HCT116 (cell line): Measurements from ENCODE around the gene RPL3. TPM values are rescaled to one million over a fixed set of nuclear protein-coding genes. Genes with fewer than 3 reads are reported as not detected.
A peak's percentile ranks its signal among the peaks of the same experiment; 100 is the strongest.

Experiments used
- ATAC-seq: fragments of 200-7000 bp; cut with Tn5 transposase; 2 replicates; pipeline ENCODE4 v1.9.1; 2020; ENCODE audit warnings: mild to moderate bottlenecking, moderate library complexity
- BruUV-seq: library from RNA; stranded (reverse); fragments of 400-500 nt; replicated peaks from 2 replicates; lab custom pipeline; 2021; lab: Mats Ljungman, UMichigan
- CTCF ChIA-PET: fragments of 300-600 bp; sonication (Branson Sonifier 250); formaldehyde crosslinking; loops from one replicate; lab custom pipeline; 2021; ENCODE audit warnings: antibody characterized with exemption; lab: Charles Lee
- POLR2A ChIA-PET: fragments of 300-600, 350-600 bp; sonication (Branson Sonifier 250); formaldehyde crosslinking; loops from one replicate; lab custom pipeline; 2021; ENCODE audit warnings: antibody characterized with exemption; lab: Charles Lee
- RAD21 ChIA-PET, 2 experiments: fragments of 300-600 bp; sonication (Branson Sonifier 250); formaldehyde crosslinking; loops; one replicate each; lab custom pipeline; 2023; ENCODE audit warnings: low total read pairs in 2 of 2; ENCODE audit not compliant: uncharacterized antibody in 2 of 2, unreplicated experiment in 2 of 2, low non-redundant PET in 1 of 2; lab: Charles Lee
- DNase-seq: peaks from one replicate; pipeline ENCODE4 v3.0.0-alpha.2; 2010; ENCODE audit warnings: low read depth, low spot score
- H2AFZ ChIP-seq: fragments of 200-600 bp; shearing (Covaris generic), sonication (generic); 2 replicates; pipeline ENCODE4 v1.6.1; 2017; ENCODE audit warnings: low read depth, mixed run types, mixed read lengths, antibody characterized with exemption, low read length; ENCODE audit not compliant: poor library complexity, severe bottlenecking
- H3K27ac ChIP-seq: 2 replicates; pipeline ENCODE4 v1.5.1; 2012; ENCODE audit warnings: low read depth, low read length
- H3K27me3 ChIP-seq: fragments of 200-600 bp; sonication (generic); 2 replicates; pipeline ENCODE4 v1.6.1; 2016; ENCODE audit warnings: mixed run types, low read length, mixed read lengths; ENCODE audit not compliant: insufficient read depth
- H3K36me3 ChIP-seq, 2 experiments: fragments of 200-500 bp in 1 of 2; fragments of 200-600 bp in 1 of 2; sonication (Bioruptor generic) in 1 of 2; sonication (generic) in 1 of 2; 2 replicates each; pipeline versions ENCODE4 v1.5.1 to v1.6.1; 2014 to 2016; ENCODE audit warnings: low read length in 2 of 2, inconsistent platforms in 1 of 2, mixed read lengths in 1 of 2, mixed run types in 1 of 2; ENCODE audit not compliant: insufficient read depth in 2 of 2, control insufficient read depth in 1 of 2
- H3K4me1 ChIP-seq, 2 experiments: fragments of 200-600 bp in 1 of 2; sonication (generic) in 1 of 2; 2 replicates each; pipeline versions ENCODE4 v1.5.1 to v1.6.1; 2012 to 2017; ENCODE audit warnings: low read length in 2 of 2, inconsistent platforms in 1 of 2, mild to moderate bottlenecking in 1 of 2, mixed read lengths in 1 of 2, mixed run types in 1 of 2, moderate library complexity in 1 of 2; ENCODE audit not compliant: insufficient read depth in 2 of 2, control insufficient read depth in 1 of 2
- H3K4me2 ChIP-seq: fragments of 200-600 bp; sonication (generic); 2 replicates; pipeline ENCODE4 v1.6.1; 2017; ENCODE audit warnings: mixed run types, low read length, mixed read lengths
- H3K4me3 ChIP-seq, 2 experiments: fragments of 200-600 bp in 1 of 2; sonication (generic) in 1 of 2; replicated peaks in 1 of 2; 2 replicates each; pipeline ENCODE4 v1.5.1; 2011 to 2016; ENCODE audit warnings: low read length in 2 of 2, control low read depth in 1 of 2, low read depth in 1 of 2, mild to moderate bottlenecking in 1 of 2, mixed read lengths in 1 of 2, mixed run types in 1 of 2
- H3K79me2 ChIP-seq: fragments of 200-600 bp; sonication (generic); 2 replicates; pipeline ENCODE4 v1.6.1; 2017; ENCODE audit warnings: mild to moderate bottlenecking, mixed run types, low read length, moderate library complexity, mixed read lengths; ENCODE audit not compliant: insufficient read depth
- H3K9ac ChIP-seq: fragments of 200-600 bp; sonication (generic); 2 replicates; pipeline ENCODE4 v1.6.1; 2016; ENCODE audit warnings: low read length, mixed read lengths
- H3K9me2 ChIP-seq: fragments of 200-600 bp; sonication (generic), shearing (Covaris generic); 2 replicates; pipeline ENCODE4 v1.6.1; 2017; ENCODE audit warnings: mixed run types, mild to moderate bottlenecking, moderate library complexity; ENCODE audit not compliant: insufficient read depth
- H3K9me3 ChIP-seq, 2 experiments: fragments of 200-500 bp in 1 of 2; fragments of 200-600 bp in 1 of 2; sonication (Bioruptor generic) in 1 of 2; sonication (generic) in 1 of 2; 2 replicates each; pipeline ENCODE4 v1.6.1; 2014 to 2017; ENCODE audit warnings: low read length in 2 of 2, mixed read lengths in 2 of 2, inconsistent platforms in 1 of 2, low read depth in 1 of 2, mild to moderate bottlenecking in 1 of 2, mixed run types in 1 of 2, moderate library complexity in 1 of 2; ENCODE audit not compliant: control insufficient read depth in 1 of 2, insufficient read depth in 1 of 2
- H4K20me1 ChIP-seq: fragments of 200-600 bp; sonication (generic), shearing (Covaris generic); 2 replicates; pipeline ENCODE4 v1.6.1; 2017; ENCODE audit warnings: mixed run types, mild to moderate bottlenecking, moderate library complexity; ENCODE audit not compliant: insufficient read depth
- CTCF ChIP-seq, 3 experiments: fragments of 200-600 bp in 1 of 3; sonication (generic) in 1 of 3; IDR thresholded peaks in 2 of 3; conservative IDR thresholded peaks in 1 of 3; 2 replicates each; pipeline ENCODE4 v1.5.1; 2012 to 2017; ENCODE audit warnings: low read depth in 2 of 3, low read length in 2 of 3, antibody characterized with exemption in 1 of 3, borderline replicate concordance in 1 of 3, control low read depth in 1 of 3, mild to moderate bottlenecking in 1 of 3, mixed read lengths in 1 of 3, mixed run types in 1 of 3, moderate library complexity in 1 of 3; ENCODE audit not compliant: insufficient read depth in 1 of 3
- ELF1 ChIP-seq: IDR thresholded peaks from 2 replicates; pipeline ENCODE4 v1.6.1; 2012; ENCODE audit warnings: low read depth, borderline replicate concordance
- POLR2AphosphoS5 ChIP-seq: IDR thresholded peaks from 2 replicates; pipeline ENCODE4 v1.6.1; 2011; ENCODE audit warnings: mild to moderate bottlenecking, low read depth, low read length, moderate library complexity
- SRF ChIP-seq: IDR thresholded peaks from 2 replicates; pipeline ENCODE4 v1.6.1; 2012; ENCODE audit warnings: low read depth
- TCF7L2 ChIP-seq: IDR thresholded peaks from 2 replicates; pipeline ENCODE4 v1.7.0; 2011; ENCODE audit warnings: borderline replicate concordance, inconsistent platforms; ENCODE audit not compliant: insufficient read depth, insufficient read length; ENCODE audit errors: extremely low read depth
- ZFX ChIP-seq: fragments of 450-650 bp; IDR thresholded peaks from 2 replicates; pipeline ENCODE4 v1.6.1; 2017
- intact Hi-C: fragments of 100-400 bp; cut with micrococcal nuclease; formaldehyde crosslinking; loops from 2 replicates; pipeline ENCODE4 v1.10.0; 2022
- total RNA-seq: library from RNA; stranded (reverse); gene quantifications from one replicate; pipeline ENCODE4 v1.2.1, GENCODE V29; 2021; ENCODE audit not compliant: unreplicated experiment

Gene RPL3
- total RNA-seq, 1 experiment from 2014 or later = 2,966 TPM

- peaks cover 57 to 85% of the 10 kb centered on the region in 2 experiments for H3K4me1 ChIP-seq
- no peak overlapping the region for H2AFZ ChIP-seq
- BruUV-seq = no TSS peak
- TF ChIP-seq ELF1 (no peak), SRF (no peak), CTCF (IDR thresholded peaks at IDR 0.05 in 2 of 3, conservative IDR thresholded peaks at IDR 0.05 in 1 of 3; ENCODE audit: borderline replicate concordance in 1 of 3, insufficient read depth in 1 of 3, low read depth in 2 of 3, low read length in 2 of 3) (peak in 2 of 3 experiments; percentile 40 to 67; a peak in 4 of 6 replicates)
- H3K79me2 ChIP-seq = no peaks in the 10 kb centered on the region
- H3K9me2 ChIP-seq = no peaks in the 10 kb centered on the region
- no peaks in the 10 kb centered on the region for H4K20me1 ChIP-seq
- CTCF ChIA-PET = interaction anchor here (0.8 to 2.7 kb wide), 10 partner anchors 11 to 522 kb away, joined by 3 to 11 read pairs (median 4); no protein-coding TSS in a partner anchor
- H3K9ac ChIP-seq = peak overlapping the region; percentile 67
- no peak for ATAC-seq
- H3K4me3 ChIP-seq = peak overlapping the region in 1 of 2 experiments; percentile 41; a peak in 1 of 4 replicates
- RAD21 ChIA-PET = interaction anchor here (0.6 to 2.5 kb wide), 5 partner anchors 19 to 81 kb away, joined by 3 to 5 read pairs (median 4); no protein-coding TSS in a partner anchor
- no peaks in the 10 kb centered on the region for H3K9me3 ChIP-seq
- POLR2A ChIA-PET = interaction anchor here (0.6 to 3.3 kb wide), 10 partner anchors 15 to 665 kb away, joined by 3 to 20 read pairs (median 3); partner anchors contain the start of genes CBX7, PDGFB and RPL3
- no peaks in the 10 kb centered on the region for H3K27me3 ChIP-seq
- H3K36me3 ChIP-seq = no peaks in the 10 kb centered on the region
- intact Hi-C loops = loop anchor here (5.0 kb wide), 2 partner anchors 49 to 119 kb away; partner anchors contain the start of gene PDGFB
- peak overlapping the region; percentile 98 for H3K27ac ChIP-seq
- peak overlapping the region; percentile 87 for H3K4me2 ChIP-seq
- no peak for DNase-seq
Observed at GRCh38 chr22:39291523-39291922, 27.9 kb downstream of the RPL3 start.

GRCh38 chr22:39290724-39291161 lies 28.7 kb downstream of the RPL3 start:
- Histone ChIP-seq H3K4me1 (peaks cover 50 to 78% of the 10 kb centered on the region in 2 experiments), H3K27me3 (no peaks in the 10 kb centered on the region), H3K9ac (peak overlapping the region; percentile 67), H3K4me2 (peak overlapping the region; percentile 87), H3K27ac (peak overlapping the region; percentile 98), H3K4me3 (peak overlapping the region in 1 of 2 experiments; percentile 11; a peak in 1 of 4 replicates)
- intact Hi-C loops = loop anchor here (5.0 kb wide), 2 partner anchors 48 to 118 kb away; partner anchors contain the start of gene PDGFB
- DNase-seq = no peak
- TF ChIP-seq ZFX (peak; percentile 73), TCF7L2 (peak; percentile 74), SRF (no peak), POLR2AphosphoS5 (peak; percentile 54; the same call in 1 of the 2 replicates)
- TF ChIP-seq, all 23 proteins: peak for 3
- H3K36me3 ChIP-seq = no peaks in the 10 kb centered on the region
- RAD21 ChIA-PET = interaction anchor here (1.8 to 2.5 kb wide), 2 partner anchors 20 to 41 kb away, joined by 5 read pairs; no protein-coding TSS in a partner anchor
- no TSS peak for BruUV-seq
- no peaks in the 10 kb centered on the region for H3K9me2 ChIP-seq
- peak; percentile 45 for ATAC-seq
- no peaks in the 10 kb centered on the region for H4K20me1 ChIP-seq
- CTCF ChIA-PET = interaction anchor here (0.8 to 2.7 kb wide), 9 partner anchors 12 to 521 kb away, joined by 3 to 11 read pairs (median 4); no protein-coding TSS in a partner anchor
- no peaks in the 10 kb centered on the region for H3K79me2 ChIP-seq
- H2AFZ ChIP-seq = no peak overlapping the region
- no peaks in the 10 kb centered on the region for H3K9me3 ChIP-seq
- POLR2A ChIA-PET = interaction anchor here (0.8 to 3.3 kb wide), 7 partner anchors 12 to 48 kb away, joined by 3 to 20 read pairs (median 4); partner anchors contain the start of genes PDGFB and RPL3
